ENCODE data around the gene SQSTM1.
"Not testable (repeated sequence)": the region's sequence is repeated elsewhere in the genome, so short reads cannot be mapped to it uniquely, and the experiment has no call there.

Gene SQSTM1

GRCh38 chr5:179854356-179854755 is 33.7 kb downstream of the SQSTM1 start:
- no peak for DNase-seq (ENCODE audit: low read depth, low spot score)

- peak; percentile 7 for DNase-seq (ENCODE audit: low read depth, low spot score)
Measured at GRCh38 chr5:179858241-179858585, 37.5 kb downstream of the SQSTM1 start.

GRCh38 chr5:179858586-179859427 is 38.1 kb downstream of the SQSTM1 start, which contains the start of gene MRNIP:
Gene MRNIP, minus strand, starts transcription at chr5:179858817. Its CDS starts 21 bp downstream, at chr5:179858796.
- peak; percentile 82 for DNase-seq (ENCODE audit: low read depth, low spot score)

GRCh38 chr5:179860301-179860700 is 39.6 kb downstream of the SQSTM1 start:
- DNase-seq (ENCODE audit: low read depth, low spot score), result no peak

- no peak for DNase-seq (ENCODE audit: low read depth, low spot score)
Measured at GRCh38 chr5:179862296-179862695, 41.6 kb downstream of the SQSTM1 start.

- no peak for DNase-seq (ENCODE audit: low read depth, low spot score)
Measured at GRCh38 chr5:179862891-179863290, 42.2 kb downstream of the SQSTM1 start.

GRCh38 chr5:179863449-179864085 is 42.9 kb downstream of the SQSTM1 start:
- no peak for DNase-seq (ENCODE audit: low read depth, low spot score)

GRCh38 chr5:179864686-179865085 is 44.0 kb downstream of the SQSTM1 start:
- no peak for DNase-seq (ENCODE audit: low read depth, low spot score)

GRCh38 chr5:179865491-179866240 is 45.0 kb downstream of the SQSTM1 start:
- no peak for DNase-seq (ENCODE audit: low read depth, low spot score)

- DNase-seq (ENCODE audit: low read depth, low spot score), result no peak
Measured at GRCh38 chr5:179866241-179867078, 45.8 kb downstream of the SQSTM1 start.

GRCh38 chr5:179867079-179867465 is 46.4 kb downstream of the SQSTM1 start:
- DNase-seq (ENCODE audit: low read depth, low spot score), result no peak

- DNase-seq (ENCODE audit: low read depth, low spot score), result no peak
Measured at GRCh38 chr5:179867476-179867875, 46.8 kb downstream of the SQSTM1 start.

GRCh38 chr5:179868541-179868940 is 47.8 kb downstream of the SQSTM1 start:
- no peak for DNase-seq (ENCODE audit: low read depth, low spot score)

GRCh38 chr5:179869101-179869500 is 48.4 kb downstream of the SQSTM1 start:
- no peak for DNase-seq (ENCODE audit: low read depth, low spot score)

- DNase-seq (ENCODE audit: low read depth, low spot score), result no peak
Measured at GRCh38 chr5:179869641-179870402, 49.1 kb downstream of the SQSTM1 start.

- DNase-seq (ENCODE audit: low read depth, low spot score), result no peak
Measured at GRCh38 chr5:179870403-179870903, 49.7 kb downstream of the SQSTM1 start.

GRCh38 chr5:179870952-179871351 is 50.2 kb downstream of the SQSTM1 start:
- DNase-seq (ENCODE audit: low read depth, low spot score), result no peak

GRCh38 chr5:179871533-179871932 is 50.8 kb downstream of the SQSTM1 start:
- not testable (repeated sequence) for DNase-seq (ENCODE audit: low read depth, low spot score)

- DNase-seq (ENCODE audit: low read depth, low spot score), result no peak
Measured at GRCh38 chr5:179872055-179872827, 51.5 kb downstream of the SQSTM1 start.
